Measurements from ENCODE around the gene APBA1.

DNA sequence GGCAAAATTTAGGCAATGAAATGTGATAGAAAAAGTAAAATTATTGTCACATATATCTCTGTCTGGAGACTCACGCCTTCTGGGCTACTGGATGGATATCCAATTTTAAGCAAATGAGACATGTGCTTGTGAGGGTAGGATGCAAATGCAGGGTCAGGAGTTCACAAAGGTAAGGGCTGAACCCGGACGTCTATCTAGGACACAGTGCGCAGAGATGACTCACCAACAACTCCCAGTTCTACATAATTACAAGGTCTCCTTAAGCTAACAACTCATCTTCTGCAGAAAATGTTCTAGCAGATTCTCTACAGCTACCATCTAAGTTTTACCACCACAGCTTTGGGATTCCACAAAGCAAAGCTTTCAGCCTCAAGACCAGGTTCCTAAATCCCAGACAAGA lies 186.7 kb downstream of the APBA1 start:
- no peak for TF ChIP-seq REST (IDR thresholded peaks at IDR 0.05; ENCODE audit: insufficient read depth in 1 of 2, low read depth in 2 of 2, low read length in 2 of 2)
- TF ChIP-seq TAF1 (IDR thresholded peaks at IDR 0.05; ENCODE audit: borderline replicate concordance, insufficient read depth, low read length), result no peak
- TF ChIP-seq POLR2AphosphoS5 (IDR thresholded peaks at IDR 0.05; ENCODE audit: low read depth, low read length), result no peak

All from PFSK-1 (cell line).